HG02678 (cell line): ENCODE results near the gene CHRM4.

ENCODE experiments used
- ATAC-seq: cut with Tn5 transposase; IDR thresholded peaks from one replicate; pipeline ENCODE4 v1.9.1; 2021; ENCODE audit warnings: mild to moderate bottlenecking, moderate library complexity; ENCODE audit not compliant: unreplicated experiment

The CHRM4 gene

DNA sequence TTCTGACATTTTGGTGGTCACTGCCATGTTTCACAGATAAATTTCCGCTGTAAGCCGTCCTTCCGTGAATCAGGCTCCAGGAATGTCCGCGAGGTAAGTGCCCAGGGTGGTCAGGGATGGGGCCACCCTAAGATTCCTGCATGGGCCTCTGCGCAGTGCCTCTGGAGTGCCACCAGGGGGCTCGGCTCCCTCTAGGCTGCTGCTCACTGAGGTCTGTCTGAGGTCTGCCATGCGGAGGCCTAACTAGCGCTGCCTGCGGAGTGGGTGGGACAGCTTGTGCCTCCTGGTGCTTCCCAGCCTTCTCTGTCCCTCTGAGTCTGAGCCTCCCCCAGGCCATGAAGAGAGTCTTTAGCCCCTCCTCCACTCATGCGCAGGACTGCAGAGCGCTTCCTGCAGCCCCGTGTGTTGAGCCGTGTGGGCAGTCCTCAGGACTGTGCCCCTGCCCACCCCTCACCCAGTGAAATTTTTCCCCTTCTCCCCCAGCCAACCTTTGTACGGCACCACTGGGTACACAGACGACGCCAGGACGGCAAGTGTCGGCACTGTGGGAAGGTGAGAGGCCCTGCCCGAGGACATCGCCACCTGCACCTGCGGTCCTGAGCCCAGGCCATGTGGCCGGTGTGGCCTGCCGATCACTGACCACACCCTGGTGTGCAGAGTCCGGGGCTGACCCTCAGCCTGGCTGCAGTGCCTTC, 22.0 kb downstream of the CHRM4 start:
- ATAC-seq: peak; percentile 59

- no peak for ATAC-seq
Observed at GRCh38 chr11:46367916-46368267, 23.7 kb downstream of the CHRM4 start.

DNA sequence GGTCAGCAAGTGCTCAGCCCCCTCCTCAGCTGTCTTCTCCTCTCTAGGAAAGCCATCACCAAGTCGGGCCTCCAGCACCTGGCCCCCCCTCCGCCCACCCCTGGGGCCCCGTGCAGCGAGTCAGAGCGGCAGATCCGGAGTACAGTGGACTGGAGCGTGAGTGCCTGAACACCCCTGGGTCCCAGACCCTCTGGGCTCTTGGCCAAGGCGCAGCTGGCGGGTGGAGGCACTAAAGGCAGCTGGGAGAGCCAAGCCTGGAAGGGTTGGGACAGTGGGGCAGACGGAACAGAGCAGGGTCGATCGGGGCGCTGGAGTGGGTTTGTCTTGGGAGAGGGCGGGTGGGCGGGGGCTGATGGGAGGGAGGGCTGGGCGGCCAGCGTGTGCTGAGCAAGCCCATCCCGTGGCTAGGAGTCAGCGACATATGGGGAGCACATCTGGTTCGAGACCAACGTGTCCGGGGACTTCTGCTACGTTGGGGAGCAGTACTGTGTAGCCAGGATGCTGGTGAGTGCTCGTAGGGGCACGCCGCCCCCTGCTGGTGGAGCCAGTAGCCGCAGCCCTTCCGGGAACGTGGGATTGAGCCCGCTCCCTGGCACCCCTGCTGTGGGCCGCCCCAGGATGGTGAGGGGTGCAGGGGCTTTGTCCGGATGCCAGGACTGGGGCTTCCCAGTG, 24.2 kb downstream of the CHRM4 start:
- peak; percentile 68 for ATAC-seq

DNA sequence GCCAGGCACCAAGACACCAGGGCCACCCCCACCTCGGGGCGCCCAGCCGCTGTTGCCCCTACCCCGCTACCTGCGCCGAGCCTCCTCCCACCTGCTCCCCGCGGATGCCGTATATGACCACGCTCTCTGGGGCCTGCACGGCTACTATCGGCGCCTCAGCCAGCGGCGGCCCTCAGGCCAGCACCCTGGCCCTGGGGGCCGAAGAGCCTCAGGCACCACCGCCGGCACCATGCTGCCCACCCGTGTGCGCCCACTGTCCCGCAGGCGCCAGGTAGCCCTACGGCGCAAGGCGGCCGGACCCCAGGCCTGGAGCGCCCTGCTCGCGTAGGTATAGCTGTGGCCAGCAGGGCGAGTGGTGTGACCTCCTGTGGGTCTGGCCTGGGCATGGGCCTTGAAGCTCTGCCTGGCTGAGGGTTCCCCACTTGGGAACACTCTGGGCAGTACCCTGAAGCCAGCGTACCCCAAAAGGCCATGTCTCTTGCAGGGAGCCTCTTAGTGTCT, 24.9 kb downstream of the CHRM4 start:
- no peak for ATAC-seq

DNA sequence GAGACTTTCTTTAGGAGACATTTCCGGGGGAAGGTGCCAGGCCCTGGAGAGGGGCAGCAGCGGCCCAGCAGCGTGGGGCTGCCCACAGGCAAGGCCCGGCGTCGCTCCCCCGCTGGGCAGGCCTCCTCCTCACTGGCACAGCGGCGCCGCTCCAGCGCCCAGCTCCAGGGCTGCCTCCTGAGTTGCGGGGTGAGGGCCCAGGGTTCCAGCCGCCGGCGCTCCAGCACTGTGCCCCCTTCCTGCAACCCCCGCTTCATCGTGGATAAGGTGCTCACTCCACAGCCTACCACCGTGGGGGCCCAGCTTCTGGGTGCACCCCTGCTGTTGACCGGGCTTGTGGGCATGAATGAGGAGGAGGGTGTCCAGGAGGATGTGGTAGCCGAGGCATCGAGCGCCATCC, 25.3 kb downstream of the CHRM4 start:
- no peak for ATAC-seq

DNA sequence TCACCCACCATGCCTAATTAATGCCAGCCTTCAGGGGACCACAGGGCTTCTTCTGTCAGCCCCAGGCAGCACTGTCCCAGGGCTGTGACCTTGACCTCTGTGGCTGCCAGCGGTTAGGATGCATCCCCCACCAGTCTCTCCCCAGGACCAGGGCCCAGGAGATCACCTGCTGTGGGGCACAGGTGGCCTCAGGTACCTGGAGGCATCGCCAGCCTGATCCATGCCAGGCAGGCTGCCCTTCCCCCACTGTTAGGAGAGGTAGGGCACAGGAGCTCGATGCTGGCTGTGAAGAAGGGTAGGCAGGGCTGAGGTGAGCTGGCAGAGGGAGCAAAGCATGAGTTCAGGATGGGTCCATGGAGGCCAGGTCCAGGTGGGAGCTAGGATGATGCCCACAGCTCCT, 26.8 kb downstream of the CHRM4 start:
- ATAC-seq: no peak

DNA sequence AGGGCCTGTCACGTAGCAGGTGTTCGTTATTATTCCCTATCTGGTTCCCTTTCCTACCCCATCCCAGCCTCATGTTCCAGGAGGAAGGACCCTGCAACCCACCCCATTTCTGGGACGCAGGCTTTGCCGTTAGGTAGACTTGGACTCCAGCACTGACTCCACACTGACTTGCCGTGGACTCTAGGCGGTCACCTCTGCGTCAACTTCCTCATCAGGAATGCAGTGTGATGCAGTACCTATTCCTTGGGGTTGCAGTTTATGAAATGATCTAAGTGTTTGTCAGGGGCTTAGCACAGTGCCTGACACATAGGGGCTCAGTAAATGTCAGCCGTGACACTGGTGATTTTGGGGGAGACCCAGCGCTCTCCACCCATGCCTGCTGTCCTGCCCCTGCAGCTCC, 27.5 kb downstream of the CHRM4 start:
- ATAC-seq: no peak

- no peak for ATAC-seq
Observed at GRCh38 chr11:46363455-46364005, 28.0 kb downstream of the CHRM4 start.

GRCh38 chr11:46363031-46363407, 28.6 kb downstream of the CHRM4 start:
- no peak for ATAC-seq

DNA sequence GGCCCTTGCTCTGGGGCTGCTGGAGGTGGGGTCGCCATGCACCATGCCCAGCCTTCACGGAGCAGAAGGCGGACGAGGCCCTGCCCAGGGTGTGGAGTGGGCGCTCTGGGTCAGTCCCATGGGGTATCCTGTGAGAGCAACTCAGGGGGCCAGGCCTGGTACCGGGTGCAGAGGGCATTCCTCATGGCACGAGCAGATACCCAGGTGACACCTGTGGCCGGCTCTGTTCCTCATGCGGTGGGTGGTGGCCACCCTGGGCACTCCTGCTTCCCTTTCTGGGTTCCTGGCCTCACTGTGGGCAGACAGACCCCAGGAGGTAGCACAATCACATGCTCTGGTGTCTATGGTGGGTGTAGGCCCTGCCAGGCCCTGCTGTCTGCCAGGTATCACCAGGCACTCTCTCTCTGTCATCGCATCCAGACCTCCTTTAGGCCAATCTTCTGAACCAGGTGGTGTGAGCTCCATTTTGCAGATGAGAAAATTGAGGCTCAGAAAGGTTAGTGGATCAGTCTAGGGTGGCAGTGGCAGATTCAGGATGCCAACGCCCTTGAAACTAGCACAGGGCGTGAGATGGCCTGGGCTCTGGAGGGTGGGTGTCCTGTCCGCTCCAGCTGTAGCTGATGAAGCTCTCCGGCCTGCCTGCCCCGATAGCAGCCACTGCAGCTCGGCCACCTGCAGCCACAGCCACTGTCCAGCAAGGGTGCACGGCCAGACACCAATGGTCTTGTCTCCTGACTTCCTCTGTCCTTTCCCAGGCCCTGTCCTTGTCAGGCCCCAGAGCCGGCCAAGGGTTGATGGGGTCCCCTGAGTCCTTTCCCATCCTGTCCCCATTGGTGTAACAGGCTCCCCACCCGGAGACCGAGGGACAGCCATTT, 29.2 kb downstream of the CHRM4 start:
- no peak for ATAC-seq

DNA sequence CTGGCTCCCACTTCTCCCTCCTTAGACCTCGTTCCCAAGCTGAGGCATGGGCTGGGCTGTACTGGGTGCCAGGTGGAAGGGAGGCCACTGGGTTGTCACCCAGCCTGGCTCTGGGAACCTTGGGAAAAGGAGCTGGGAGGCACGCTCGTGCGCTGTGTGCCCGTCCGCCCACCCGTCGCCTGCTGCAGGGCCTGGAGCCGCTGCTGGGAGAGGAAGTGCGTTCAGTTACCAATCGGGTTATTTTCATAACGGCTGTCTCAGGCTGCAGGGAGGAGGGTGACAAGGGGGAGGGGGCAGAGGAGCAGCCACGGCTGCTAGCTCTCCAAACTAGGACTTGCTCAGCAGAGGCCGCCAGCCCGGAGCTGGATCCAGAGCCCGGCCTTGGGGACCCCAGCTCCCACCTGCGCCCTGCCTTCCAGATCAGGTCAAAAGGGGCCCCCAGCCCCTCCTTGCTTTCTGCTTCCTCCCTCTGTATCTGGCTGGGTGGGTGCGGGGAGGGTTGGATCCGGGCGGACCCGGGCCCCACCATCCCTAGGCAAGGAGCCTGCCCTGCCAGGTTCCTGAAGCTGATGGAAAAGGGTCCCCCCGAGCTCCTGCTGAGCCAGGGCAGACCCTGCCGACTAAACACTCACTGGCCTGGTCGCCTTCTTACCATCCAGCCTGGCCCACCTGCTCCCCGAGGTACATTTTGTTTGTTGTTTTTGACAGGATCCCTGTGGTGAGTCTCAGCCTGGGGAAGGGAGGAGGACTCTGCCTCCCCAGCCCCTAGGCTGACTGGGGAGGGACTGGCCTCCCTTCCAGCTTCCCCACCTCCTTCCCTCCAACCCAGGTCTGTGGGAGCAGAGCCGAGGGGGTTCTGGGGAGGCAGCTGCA, 30.1 kb downstream of the CHRM4 start:
- peak; percentile 96 for ATAC-seq

GRCh38 chr11:46360878-46361277, 30.7 kb downstream of the CHRM4 start:
- peak; percentile 6 for ATAC-seq

GRCh38 chr11:46359953-46360352, 31.6 kb downstream of the CHRM4 start:
- no peak for ATAC-seq

- ATAC-seq: no peak
Observed at GRCh38 chr11:46357483-46357936, 34.1 kb downstream of the CHRM4 start.

- ATAC-seq: no peak
Observed at GRCh38 chr11:46356924-46357482, 34.6 kb downstream of the CHRM4 start.

DNA sequence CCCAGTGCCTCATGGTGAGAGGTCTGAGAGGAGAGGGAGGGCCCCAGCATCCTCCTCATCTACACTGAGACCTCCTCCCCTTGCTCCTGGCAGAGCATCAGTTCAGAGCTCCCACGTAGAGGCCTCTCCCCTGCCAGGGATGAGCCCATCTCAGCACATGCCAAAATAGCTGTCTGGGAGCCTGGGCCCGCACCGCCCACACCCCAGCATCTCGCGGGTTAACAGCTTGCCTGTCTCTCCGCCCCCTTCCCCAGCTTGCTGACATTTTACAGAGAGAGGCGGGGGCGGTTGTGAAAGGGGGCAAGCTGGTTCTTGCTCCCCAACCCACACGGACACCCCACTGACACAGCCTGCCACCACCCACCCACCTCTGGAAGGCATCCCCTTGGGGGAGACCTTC, 37.9 kb downstream of the CHRM4 start:
- no peak for ATAC-seq

- ATAC-seq: no peak
Observed at GRCh38 chr11:46352063-46352841, 39.3 kb downstream of the CHRM4 start.

GRCh38 chr11:46351606-46352005, 40.0 kb downstream of the CHRM4 start:
- no peak for ATAC-seq

- ATAC-seq: no peak
Observed at GRCh38 chr11:46351148-46351547, 40.4 kb downstream of the CHRM4 start.
